HepG2 (cell line): ENCODE measurements around the gene AK9. TPM values are rescaled to one million over a fixed set of nuclear protein-coding genes. Genes with fewer than 3 reads are reported as not detected.

Experiments used
- ATAC-seq: fragments of 200-7000 bp; cut with Tn5 transposase; 3 replicates; pipeline ENCODE4 v1.9.1; 2020; ENCODE audit warnings: mild to moderate bottlenecking, moderate library complexity
- BruUV-seq: library from RNA; stranded (reverse); fragments of 400-500 nt; replicated peaks from 2 replicates; lab custom pipeline; 2021; lab: Mats Ljungman, UMichigan
- CTCF ChIA-PET: fragments of 300-600 bp; formaldehyde crosslinking; extraction: SDS; loops from one replicate; lab custom pipeline; 2021; ENCODE audit warnings: low total read pairs, inconsistent platforms, low intra/inter-chr PET ratio; lab: Yijun Ruan, JAX
- POLR2A ChIA-PET: fragments of 350-600 bp; sonication (Branson Sonifier 250); formaldehyde crosslinking; loops from one replicate; lab custom pipeline; 2020; ENCODE audit warnings: antibody characterized with exemption, inconsistent platforms; lab: Yijun Ruan, JAX
- DNase-seq: peaks from one replicate; pipeline ENCODE4 v3.0.0-alpha.2; 2015; ENCODE audit warnings: low spot score
- FAIRE-seq: peaks from 3 replicates; lab custom pipeline; 2011; peaks lifted over from hg19 to GRCh38; lab: Jason Lieb, UNC
- H2AFZ ChIP-seq: one replicate; pipeline ENCODE4 v1.6.1; 2011; ENCODE audit warnings: low read length, inconsistent platforms
- H3K27ac ChIP-seq: fragments of 300-600 bp; 3 replicates; pipeline ENCODE4 v1.8.0; 2011; ENCODE audit warnings: mixed run types, mild to moderate bottlenecking, mixed read lengths, low read length, inconsistent platforms; ENCODE audit not compliant: insufficient read depth; ENCODE audit errors: extremely low read length
- H3K27me3 ChIP-seq, 2 experiments: fragments of 200-600 bp in 1 of 2; 2 replicates in 1 of 2; 3 replicates in 1 of 2; pipeline versions ENCODE4 v1.6.0 to v1.8.0; 2011; ENCODE audit warnings: low read length in 2 of 2, mild to moderate bottlenecking in 2 of 2, moderate library complexity in 2 of 2, inconsistent platforms in 1 of 2; ENCODE audit not compliant: insufficient read depth in 2 of 2, control insufficient read depth in 1 of 2
- H3K36me3 ChIP-seq, 2 experiments: fragments of 200-600 bp in 1 of 2; replicated peaks in 1 of 2; 2 replicates in 1 of 2; 3 replicates in 1 of 2; pipeline versions ENCODE4 v1.5.1 to v1.8.0; 2011; ENCODE audit warnings: low read length in 2 of 2, inconsistent platforms in 1 of 2; ENCODE audit not compliant: insufficient read depth in 2 of 2, control insufficient read depth in 1 of 2
- H3K4me1 ChIP-seq: 2 replicates; pipeline ENCODE4 v1.5.1; 2012; ENCODE audit warnings: low read length, inconsistent platforms; ENCODE audit not compliant: insufficient read depth
- H3K4me2 ChIP-seq: 2 replicates; pipeline ENCODE4 v1.6.0; 2011; ENCODE audit warnings: low read depth, low read length, inconsistent platforms
- H3K4me3 ChIP-seq, 3 experiments: fragments of 200-600 bp in 1 of 3; sonication (generic), shearing (Covaris generic) in 1 of 3; replicated peaks in 1 of 3; 2 replicates each; pipeline ENCODE4 v1.5.1; 2011 to 2016; ENCODE audit warnings: low read length in 3 of 3, inconsistent platforms in 2 of 3, low read depth in 2 of 3, mild to moderate bottlenecking in 2 of 3, control low read depth in 1 of 3, mixed read lengths in 1 of 3; ENCODE audit not compliant: insufficient read depth in 1 of 3
- H3K79me2 ChIP-seq: one replicate; pipeline ENCODE4 v1.6.1; 2011; ENCODE audit warnings: low read length, inconsistent platforms; ENCODE audit not compliant: insufficient read depth
- H3K9ac ChIP-seq: 2 replicates; pipeline ENCODE4 v1.6.0; 2011; ENCODE audit warnings: mild to moderate bottlenecking, low read depth, low read length, inconsistent platforms; ENCODE audit not compliant: insufficient read depth
- H3K9me3 ChIP-seq: 2 replicates; pipeline ENCODE4 v1.5.1; 2012; ENCODE audit warnings: mild to moderate bottlenecking, low read length
- H4K20me1 ChIP-seq: 2 replicates; pipeline ENCODE4 v1.6.0; 2011; ENCODE audit warnings: inconsistent platforms, mild to moderate bottlenecking, low read length, moderate library complexity; ENCODE audit not compliant: insufficient read depth
- CEBPB ChIP-seq: IDR thresholded peaks from 2 replicates; pipeline ENCODE4 v1.6.1; 2011; ENCODE audit warnings: low read depth, low read length, improper control_type of control experiment, borderline replicate concordance
- CHD2 ChIP-seq: IDR thresholded peaks from 2 replicates; pipeline ENCODE4 v1.6.1; 2011; ENCODE audit warnings: low read depth, low read length, improper control_type of control experiment
- FOXA3 ChIP-seq: IDR thresholded peaks from 2 replicates; pipeline ENCODE4 v1.6.1; 2016; ENCODE audit warnings: missing genetic modification reagents, missing compliant biosample characterization
- FOXP1 ChIP-seq, 2 experiments: fragments of 450-650 bp in 1 of 2; IDR thresholded peaks; 2 replicates each; pipeline ENCODE4 v1.6.1; 2017 to 2018; ENCODE audit warnings: antibody characterized with exemption in 1 of 2
- NR1H2 ChIP-seq: sonication (generic); formaldehyde crosslinking; IDR thresholded peaks from 2 replicates; pipeline ENCODE4 v1.8.1; 2022; ENCODE audit warnings: low read depth, missing genetic modification reagents, borderline replicate concordance
- POGZ ChIP-seq: sonication (generic); formaldehyde crosslinking; IDR thresholded peaks from 2 replicates; pipeline ENCODE4 v1.4.0; 2020; ENCODE audit warnings: mild to moderate bottlenecking, missing genetic modification reagents
- SOX13 ChIP-seq, 3 experiments: fragments of 450-650 bp in 1 of 3; sonication (generic) in 1 of 3; formaldehyde crosslinking in 1 of 3; IDR thresholded peaks in 2 of 3; conservative IDR thresholded peaks in 1 of 3; 2 replicates each; pipeline versions ENCODE4 v1.5.0 to v1.6.1; 2016 to 2020; ENCODE audit warnings: antibody characterized with exemption in 1 of 3, mild to moderate bottlenecking in 1 of 3, missing compliant biosample characterization in 1 of 3, missing genetic modification reagents in 1 of 3, moderate library complexity in 1 of 3
- SOX5 ChIP-seq: IDR thresholded peaks from 2 replicates; pipeline ENCODE4 v1.6.1; 2016; ENCODE audit warnings: borderline replicate concordance
- SOX6 ChIP-seq, 2 experiments: fragments of 450-650 bp in 1 of 2; sonication (generic) in 1 of 2; formaldehyde crosslinking in 1 of 2; IDR thresholded peaks; 2 replicates each; pipeline versions ENCODE4 v1.4.0 to v1.6.1; 2017 to 2020; ENCODE audit warnings: antibody characterized with exemption in 1 of 2, mild to moderate bottlenecking in 1 of 2, missing genetic modification reagents in 1 of 2
- WGBS: methylation state at CpG from one replicate; pipeline ENCODE4 v1.1.6; 2017; ENCODE audit warnings: low lambda C conversion rate; 5-methylcytosine and 5-hydroxymethylcytosine counted together
- in situ Hi-C: cut with HindIII; loops from 2 replicates; pipeline ENCODE4 v1.10.0; 2017; ENCODE audit warnings: low pct_unique_long_range_greater_than_20kb; ENCODE audit not compliant: extremely low pct_ligation_motif_present
- intact Hi-C: fragments of 100-400 bp; cut with micrococcal nuclease; formaldehyde crosslinking; loops from one replicate; pipeline ENCODE4 v1.10.0; 2022; ENCODE audit not compliant: unreplicated experiment
- polyA plus RNA-seq, 8 experiments: library from polyadenylated mRNA; depleted of rRNA in 3 of 8; stranded (reverse) in 7 of 8; unstranded in 1 of 8; fragments of >200 nt; fragmentation: Illumina TruSeq in 4 of 8; extraction: Trizol in 4 of 8; gene quantifications; 2 replicates each; pipeline versions ENCODE4 v1.2.1 to v1.2.3, GENCODE V29; 2011 to 2016; ENCODE audit warnings: low read depth in 4 of 8, missing spikeins in 1 of 8, mixed read lengths in 1 of 8; ENCODE audit not compliant: insufficient read depth in 1 of 8
- total RNA-seq, 5 experiments: library from RNA; depleted of rRNA; stranded (reverse); fragments of >200 nt; fragmentation: Illumina TruSeq; extraction: Trizol; gene quantifications; 2 replicates each; pipeline ENCODE4 v1.2.3, GENCODE V29; 2016; ENCODE audit warnings: low read depth in 1 of 5
- TF ChIP-seq, protein P1 (sequence below): sonication (generic); formaldehyde crosslinking; IDR thresholded peaks from 2 replicates; pipeline ENCODE4 v1.4.0; 2020; ENCODE audit warnings: low read depth, missing genetic modification reagents

The AK9 gene
- total and polyA plus RNA-seq, 2 of the 13 experiments (the other 11 are each of a cell fraction or from before 2014, with no cell fraction given), result 3.2 to 4.8 TPM

DNA sequence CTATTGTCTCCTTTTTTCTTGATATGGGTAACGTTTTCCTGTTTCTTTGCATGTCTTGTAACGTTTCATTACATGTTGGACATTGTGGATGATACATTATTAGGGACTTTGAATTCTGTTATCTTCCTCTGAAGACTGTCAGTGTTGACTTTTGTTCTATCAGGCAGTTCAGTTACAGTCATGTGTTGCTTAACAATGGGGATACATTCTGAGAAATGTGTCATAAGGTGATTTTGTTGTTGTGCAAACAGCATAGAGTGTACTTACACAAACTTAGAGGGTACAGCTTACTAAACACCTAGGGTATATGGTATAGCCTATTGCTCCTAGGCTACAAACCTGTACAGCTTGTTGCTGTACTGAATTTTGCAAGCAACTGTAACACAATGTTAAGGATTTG is 64.7 kb downstream of the AK9 start:
- TF ChIP-seq SOX6 (IDR thresholded peaks at IDR 0.05) (no peak), SOX6 (CRISPR knock-in tag; IDR thresholded peaks at IDR 0.05) (peak; percentile 25; the same call in 1 of the 2 replicates), FOXP1 (IDR thresholded peaks at IDR 0.05) (no peak), FOXP1 (CRISPR knock-in tag; IDR thresholded peaks at IDR 0.05) (peak; percentile 31; the same call in 1 of the 2 replicates), SOX5 (peak; percentile 64; the same call in 1 of the 2 replicates), NR1H2 (CRISPR knock-in tag) (no peak), CHD2 (no peak), SOX13 (IDR thresholded peaks at IDR 0.05) (no peak), SOX13 (CRISPR knock-in tag; conservative IDR thresholded peaks at IDR 0.05 in 1 of 2, IDR thresholded peaks at IDR 0.05 in 1 of 2) (peak in 1 of 2 experiments; percentile 77; a peak in 2 of 4 replicates), CEBPB (peak; percentile 59), FOXA3 (CRISPR knock-in tag) (peak; percentile 26; the same call in 1 of the 2 replicates), POGZ (no peak)
- TF ChIP-seq, protein P1, sequence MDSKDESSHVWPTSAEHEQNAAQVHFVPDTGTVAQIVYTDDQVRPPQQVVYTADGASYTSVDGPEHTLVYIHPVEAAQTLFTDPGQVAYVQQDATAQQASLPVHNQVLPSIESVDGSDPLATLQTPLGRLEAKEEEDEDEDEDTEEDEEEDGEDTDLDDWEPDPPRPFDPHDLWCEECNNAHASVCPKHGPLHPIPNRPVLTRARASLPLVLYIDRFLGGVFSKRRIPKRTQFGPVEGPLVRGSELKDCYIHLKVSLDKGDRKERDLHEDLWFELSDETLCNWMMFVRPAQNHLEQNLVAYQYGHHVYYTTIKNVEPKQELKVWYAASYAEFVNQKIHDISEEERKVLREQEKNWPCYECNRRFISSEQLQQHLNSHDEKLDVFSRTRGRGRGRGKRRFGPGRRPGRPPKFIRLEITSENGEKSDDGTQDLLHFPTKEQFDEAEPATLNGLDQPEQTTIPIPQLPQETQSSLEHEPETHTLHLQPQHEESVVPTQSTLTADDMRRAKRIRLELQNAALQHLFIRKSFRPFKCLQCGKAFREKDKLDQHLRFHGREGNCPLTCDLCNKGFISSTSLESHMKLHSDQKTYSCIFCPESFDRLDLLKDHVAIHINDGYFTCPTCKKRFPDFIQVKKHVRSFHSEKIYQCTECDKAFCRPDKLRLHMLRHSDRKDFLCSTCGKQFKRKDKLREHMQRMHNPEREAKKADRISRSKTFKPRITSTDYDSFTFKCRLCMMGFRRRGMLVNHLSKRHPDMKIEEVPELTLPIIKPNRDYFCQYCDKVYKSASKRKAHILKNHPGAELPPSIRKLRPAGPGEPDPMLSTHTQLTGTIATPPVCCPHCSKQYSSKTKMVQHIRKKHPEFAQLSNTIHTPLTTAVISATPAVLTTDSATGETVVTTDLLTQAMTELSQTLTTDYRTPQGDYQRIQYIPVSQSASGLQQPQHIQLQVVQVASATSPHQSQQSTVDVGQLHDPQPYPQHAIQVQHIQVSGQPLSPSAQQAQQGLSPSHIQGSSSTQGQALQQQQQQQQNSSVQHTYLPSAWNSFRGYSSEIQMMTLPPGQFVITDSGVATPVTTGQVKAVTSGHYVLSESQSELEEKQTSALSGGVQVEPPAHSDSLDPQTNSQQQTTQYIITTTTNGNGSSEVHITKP (CRISPR knock-in tag), result no peak
- Histone ChIP-seq H3K4me1 (peaks cover 4% of the 10 kb centered on the region; the same call in 1 of the 2 replicates), H3K27me3 (no peaks in the 10 kb centered on the region), H3K27ac (no peak overlapping the region), H3K36me3 (no peaks in the 10 kb centered on the region), H3K79me2 (no peaks in the 10 kb centered on the region), H3K4me2 (no peak overlapping the region), H4K20me1 (no peaks in the 10 kb centered on the region), H2AFZ (no peak overlapping the region), H3K9ac (no peak overlapping the region), H3K4me3 (no peak overlapping the region), H3K9me3 (no peaks in the 10 kb centered on the region)
- DNase-seq, result peak; percentile 13
- peak; percentile 21 for FAIRE-seq
- ATAC-seq, result no peak
- WGBS, result 5% methylated on average over 2 of the region's 2 CpGs
- no TSS peak for BruUV-seq
- intact Hi-C loops, result no loop called here
- ChIA-PET POLR2A (no interaction called here), CTCF (no interaction called here)
- in situ Hi-C loops, result no loop called here
